OCI-LY7 (cell line): ENCODE data around the gene ARFGEF2. TPM values are rescaled to one million over a fixed set of nuclear protein-coding genes. Genes with fewer than 3 reads are reported as not detected.
"Not testable (repeated sequence)": the region's sequence is repeated elsewhere in the genome, so short reads cannot be mapped to it uniquely, and the experiment has no call there.

Source experiments
- BruUV-seq: library from RNA; stranded (reverse); fragments of 400-500 nt; replicated peaks from 2 replicates; lab custom pipeline; 2021; lab: Mats Ljungman, UMichigan
- CTCF ChIA-PET: fragments of 300-600 bp; sonication (Branson Sonifier 250); formaldehyde crosslinking; loops from one replicate; lab custom pipeline; 2022; ENCODE audit warnings: antibody characterized with exemption; ENCODE audit not compliant: unreplicated experiment; lab: Charles Lee
- POLR2A ChIA-PET: fragments of 300-600 bp; sonication (Branson Sonifier 250); formaldehyde crosslinking; loops from one replicate; lab custom pipeline; 2022; ENCODE audit warnings: antibody characterized with exemption; lab: Charles Lee
- DNase-seq: peaks from one replicate; pipeline ENCODE4 v3.0.0-alpha.2; 2015; ENCODE audit warnings: low spot score
- H2AFZ ChIP-seq: fragments of 200-600 bp; sonication (generic), shearing (Covaris generic); 2 replicates; pipeline ENCODE4 v1.6.1; 2014; ENCODE audit warnings: mild to moderate bottlenecking, antibody characterized with exemption, low read length, moderate library complexity
- H3K27ac ChIP-seq: fragments of 200-600 bp; sonication (generic); 2 replicates; pipeline ENCODE4 v1.5.1; 2014; ENCODE audit warnings: mixed run types, low read depth, mild to moderate bottlenecking, moderate library complexity, low read length, inconsistent platforms; ENCODE audit not compliant: poor library complexity, severe bottlenecking
- H3K36me3 ChIP-seq: fragments of 200-600 bp; sonication (generic); 2 replicates; pipeline ENCODE4 v1.6.1; 2014; ENCODE audit warnings: mild to moderate bottlenecking, antibody characterized with exemption, low read length, moderate library complexity, mixed read lengths; ENCODE audit not compliant: insufficient read depth
- H3K4me1 ChIP-seq: fragments of 200-600 bp; sonication (generic); 2 replicates; pipeline ENCODE4 v1.5.1; 2014; ENCODE audit warnings: mild to moderate bottlenecking, low read length; ENCODE audit not compliant: insufficient read depth, poor library complexity, severe bottlenecking
- H3K4me2 ChIP-seq: fragments of 200-600 bp; sonication (generic); 2 replicates; pipeline ENCODE4 v1.6.1; 2014; ENCODE audit warnings: mild to moderate bottlenecking, low read length
- H3K4me3 ChIP-seq: fragments of 200-600 bp; sonication (generic); 2 replicates; pipeline ENCODE4 v1.5.1; 2014; ENCODE audit warnings: mild to moderate bottlenecking, low read depth, low read length; ENCODE audit not compliant: poor library complexity, severe bottlenecking
- H3K79me2 ChIP-seq: fragments of 200-600 bp; sonication (generic); 2 replicates; pipeline ENCODE4 v1.6.1; 2016; ENCODE audit warnings: low read depth, mild to moderate bottlenecking, low read length, moderate library complexity, mixed read lengths; ENCODE audit not compliant: insufficient read depth
- H3K9me2 ChIP-seq: fragments of 200-600 bp; sonication (generic); 2 replicates; pipeline ENCODE4 v1.6.1; 2016; ENCODE audit warnings: mild to moderate bottlenecking, low read length, mixed read lengths; ENCODE audit not compliant: insufficient read depth
- H3K9me3 ChIP-seq: fragments of 200-600 bp; sonication (generic); 2 replicates; pipeline ENCODE4 v1.6.1; 2014; ENCODE audit warnings: mild to moderate bottlenecking, mixed run types, low read length, mixed read lengths
- H4K20me1 ChIP-seq: fragments of 200-600 bp; sonication (generic); 2 replicates; pipeline ENCODE4 v1.6.1; 2014; ENCODE audit warnings: mild to moderate bottlenecking, antibody characterized with exemption, low read length, moderate library complexity, mixed read lengths; ENCODE audit not compliant: insufficient read depth
- CTCF ChIP-seq: fragments of 200-600 bp; sonication (generic); conservative IDR thresholded peaks from 2 replicates; pipeline ENCODE4 v1.5.1; 2014; ENCODE audit warnings: mild to moderate bottlenecking, antibody characterized with exemption, low read length, moderate library complexity, mixed read lengths
- EZH2phosphoT487 ChIP-seq: fragments of 200-600 bp; sonication (generic); IDR thresholded peaks from 2 replicates; pipeline ENCODE4 v1.6.1; 2018; ENCODE audit warnings: low read depth, borderline replicate concordance, mild to moderate bottlenecking, mixed run types, antibody characterized with exemption, low read length, moderate library complexity, mixed read lengths
- intact Hi-C: fragments of 100-400 bp; cut with micrococcal nuclease; formaldehyde crosslinking; loops from one replicate; pipeline ENCODE4 v1.10.0; 2022; ENCODE audit not compliant: unreplicated experiment
- total RNA-seq, 2 experiments: library from RNA; depleted of rRNA in 1 of 2; stranded (reverse); fragments of >200 nt in 1 of 2; shearing (Covaris generic) in 1 of 2; gene quantifications; 2 replicates each; pipeline ENCODE4 v1.2.3, GENCODE V29; 2014 to 2022

ARFGEF2 gene
- total RNA-seq, 2 experiments from 2014 or later = 23.4 to 42.1 TPM

GRCh38 chr20:48933017-48933766, 11.7 kb downstream of the ARFGEF2 start:
- POLR2A ChIA-PET = no interaction called here
- H3K4me1 ChIP-seq = no peaks in the 10 kb centered on the region
- no peak overlapping the region for H3K4me2 ChIP-seq
- TF ChIP-seq CTCF (no peak; the same call in 1 of the 2 replicates), EZH2phosphoT487 (no peak)
- H2AFZ ChIP-seq = no peak overlapping the region
- H4K20me1 ChIP-seq = no peaks in the 10 kb centered on the region
- no peak for DNase-seq
- H3K9me3 ChIP-seq = no peaks in the 10 kb centered on the region
- intact Hi-C loops = no loop called here
- peaks cover 11% of the 10 kb centered on the region; the same call in 1 of the 2 replicates for H3K36me3 ChIP-seq
- CTCF ChIA-PET = interaction anchor here (0.6 kb wide), 1 partner anchor 14 kb away, joined by 3 read pairs; no protein-coding TSS in a partner anchor
- no TSS peak for BruUV-seq
- peaks cover 60% of the 10 kb centered on the region for H3K79me2 ChIP-seq
- H3K4me3 ChIP-seq = no peak overlapping the region
- no peak overlapping the region for H3K27ac ChIP-seq
- no peaks in the 10 kb centered on the region for H3K9me2 ChIP-seq

GRCh38 chr20:48934273-48934877, 12.9 kb downstream of the ARFGEF2 start:
- not testable (repeated sequence) for BruUV-seq
- POLR2A ChIA-PET = interaction anchor here (0.7 kb wide), 1 partner anchor 1669 kb away, joined by 3 read pairs; no protein-coding TSS in a partner anchor

GRCh38 chr20:48934966-48935365, 13.5 kb downstream of the ARFGEF2 start:
- H3K4me2 ChIP-seq, H3K36me3 ChIP-seq, H3K9me3 ChIP-seq, DNase-seq, intact Hi-C loops, BruUV-seq, H3K27ac ChIP-seq, H4K20me1 ChIP-seq, H3K9me2 ChIP-seq, CTCF ChIA-PET, H3K4me1 ChIP-seq, H3K4me3 ChIP-seq, POLR2A ChIA-PET, H2AFZ ChIP-seq: not testable (repeated sequence)
- H3K79me2 ChIP-seq = peaks cover 63% of the 10 kb centered on the region

More at GRCh38 chr20:48934273-48934877, 12.9 kb downstream of the ARFGEF2 start:
- H3K4me2 ChIP-seq, H4K20me1 ChIP-seq, H3K27ac ChIP-seq, H3K9me3 ChIP-seq, CTCF ChIA-PET, H2AFZ ChIP-seq, intact Hi-C loops, H3K36me3 ChIP-seq, DNase-seq, H3K9me2 ChIP-seq, H3K4me3 ChIP-seq, H3K4me1 ChIP-seq: not testable (repeated sequence)
- peaks cover 63% of the 10 kb centered on the region for H3K79me2 ChIP-seq

- BruUV-seq, POLR2A ChIA-PET: not testable (repeated sequence)
These were observed 14.7 kb downstream of the ARFGEF2 start for GRCh38 chr20:48936178-48936577.

More at GRCh38 chr20:48936178-48936577, 14.7 kb downstream of the ARFGEF2 start:
- H3K4me2 ChIP-seq, H2AFZ ChIP-seq, H3K4me1 ChIP-seq, H3K9me3 ChIP-seq, H3K27ac ChIP-seq, intact Hi-C loops, H4K20me1 ChIP-seq, H3K9me2 ChIP-seq, DNase-seq, H3K4me3 ChIP-seq, CTCF ChIA-PET: not testable (repeated sequence)
- peaks cover 56% of the 10 kb centered on the region for H3K79me2 ChIP-seq
- H3K36me3 ChIP-seq = peaks cover 17% of the 10 kb centered on the region
